Measurements from ENCODE around the gene NUP85.
"Not testable (repeated sequence)": the region's sequence is repeated elsewhere in the genome, so short reads cannot be mapped to it uniquely, and the experiment has no call there.

NUP85 gene

GRCh38 chr17:75205037-75205792 is at the start of gene NUP85:
Gene NUP85, plus strand, starts transcription at chr17:75205679. Its CDS starts 83 bp downstream, at chr17:75205762.
- peak; percentile 82 for DNase-seq (ENCODE audit: low read depth, low spot score)

GRCh38 chr17:75158480-75158879 is 47.0 kb upstream of the NUP85 start:
- DNase-seq (ENCODE audit: low read depth, low spot score), result not testable (repeated sequence)

- DNase-seq (ENCODE audit: low read depth, low spot score), result no peak
Measured at GRCh38 chr17:75159196-75160031, 46.1 kb upstream of the NUP85 start.

- DNase-seq (ENCODE audit: low read depth, low spot score), result no peak
Measured at GRCh38 chr17:75160211-75160610, 45.3 kb upstream of the NUP85 start.

GRCh38 chr17:75163074-75163473 is 42.4 kb upstream of the NUP85 start:
- DNase-seq (ENCODE audit: low read depth, low spot score), result no peak

GRCh38 chr17:75164606-75165005 is 40.9 kb upstream of the NUP85 start:
- not testable (repeated sequence) for DNase-seq (ENCODE audit: low read depth, low spot score)

GRCh38 chr17:75168998-75169397 is 36.5 kb upstream of the NUP85 start:
- DNase-seq (ENCODE audit: low read depth, low spot score), result no peak

- DNase-seq (ENCODE audit: low read depth, low spot score), result no peak
Measured at GRCh38 chr17:75173526-75173925, 32.0 kb upstream of the NUP85 start.

- DNase-seq (ENCODE audit: low read depth, low spot score), result no peak
Measured at GRCh38 chr17:75174996-75175395, 30.5 kb upstream of the NUP85 start.

- no peak for DNase-seq (ENCODE audit: low read depth, low spot score)
Measured at GRCh38 chr17:75176625-75177024, 28.9 kb upstream of the NUP85 start.

GRCh38 chr17:75178453-75178852 is 27.0 kb upstream of the NUP85 start:
- no peak for DNase-seq (ENCODE audit: low read depth, low spot score)

GRCh38 chr17:75181110-75181509 is 24.4 kb upstream of the NUP85 start:
- DNase-seq (ENCODE audit: low read depth, low spot score), result no peak

GRCh38 chr17:75181608-75182318 is 23.7 kb upstream of the NUP85 start:
- no peak for DNase-seq (ENCODE audit: low read depth, low spot score)

- DNase-seq (ENCODE audit: low read depth, low spot score), result no peak
Measured at GRCh38 chr17:75182319-75182568, 23.2 kb upstream of the NUP85 start.

GRCh38 chr17:75182569-75183436 is 22.7 kb upstream of the NUP85 start, which contains the start of gene SUMO2:
Gene SUMO2, minus strand, starts transcription at chr17:75182959. Its CDS starts 125 bp downstream, at chr17:75182834.
- DNase-seq (ENCODE audit: low read depth, low spot score), result peak; percentile 88

GRCh38 chr17:75183999-75184884 is 21.2 kb upstream of the NUP85 start:
- DNase-seq (ENCODE audit: low read depth, low spot score), result no peak

- no peak for DNase-seq (ENCODE audit: low read depth, low spot score)
Measured at GRCh38 chr17:75188614-75189013, 16.9 kb upstream of the NUP85 start.

GRCh38 chr17:75191584-75191983 is 13.9 kb upstream of the NUP85 start:
- DNase-seq (ENCODE audit: low read depth, low spot score), result no peak

GRCh38 chr17:75194879-75195278 is 10.6 kb upstream of the NUP85 start:
- DNase-seq (ENCODE audit: low read depth, low spot score), result no peak

- no peak for DNase-seq (ENCODE audit: low read depth, low spot score)
Measured at GRCh38 chr17:75199886-75200618, 5.4 kb upstream of the NUP85 start.

Measured in activated CD4-positive, CD25-positive, alpha-beta regulatory T cell treated with anti-CD3 and anti-CD28 coated beads, Interleukin-2, amount 50 U/mL, for 16 hours (primary cell).